DOHH2 (cell line): ENCODE results near the gene GRB2.

ENCODE experiments used
- H3F3A ChIP-seq: fragments of 200-600 bp; sonication (generic), shearing (Covaris generic); 2 replicates; pipeline ENCODE4 v1.6.0; 2016; ENCODE audit warnings: antibody characterized with exemption, mild to moderate bottlenecking; ENCODE audit not compliant: control insufficient read depth, insufficient read depth
- H3K27ac ChIP-seq: fragments of 200-600 bp; sonication (generic); 2 replicates; pipeline ENCODE4 v1.5.1; 2014; ENCODE audit warnings: low read depth, mild to moderate bottlenecking, low read length, moderate library complexity
- H3K27me3 ChIP-seq: fragments of 200-600 bp; sonication (generic); 2 replicates; pipeline ENCODE4 v1.6.1; 2014; ENCODE audit warnings: mild to moderate bottlenecking, low read length, mixed read lengths; ENCODE audit not compliant: control insufficient read depth
- H3K36me3 ChIP-seq: fragments of 200-600 bp; sonication (generic); 2 replicates; pipeline ENCODE4 v1.6.1; 2014; ENCODE audit warnings: mild to moderate bottlenecking, low read length, moderate library complexity, mixed read lengths; ENCODE audit not compliant: control insufficient read depth
- H3K4me1 ChIP-seq: fragments of 200-600 bp; sonication (generic); 2 replicates; pipeline ENCODE4 v1.6.1; 2014; ENCODE audit warnings: mild to moderate bottlenecking, low read length, mixed read lengths; ENCODE audit not compliant: control insufficient read depth
- H3K4me2 ChIP-seq: fragments of 200-600 bp; sonication (generic); 2 replicates; pipeline ENCODE4 v1.6.0; 2014; ENCODE audit warnings: mild to moderate bottlenecking, low read length, moderate library complexity
- H3K4me3 ChIP-seq: fragments of 200-600 bp; sonication (generic); 2 replicates; pipeline ENCODE4 v1.5.1; 2014; ENCODE audit warnings: mild to moderate bottlenecking, low read length, mixed read lengths
- H3K79me2 ChIP-seq: fragments of 200-600 bp; sonication (generic); 2 replicates; pipeline ENCODE4 v1.6.1; 2014; ENCODE audit warnings: mild to moderate bottlenecking, low read length, mixed read lengths; ENCODE audit not compliant: control insufficient read depth
- H3K9me2 ChIP-seq: fragments of 200-600 bp; sonication (generic); replicated peaks from 2 replicates; pipeline ENCODE4 v1.6.1; 2014; ENCODE audit warnings: mild to moderate bottlenecking, low read length, mixed read lengths; ENCODE audit not compliant: control insufficient read depth
- H3K9me3 ChIP-seq: fragments of 200-600 bp; sonication (generic); 2 replicates; pipeline ENCODE4 v1.6.1; 2014; ENCODE audit warnings: antibody characterized with exemption, low read length, mixed read lengths; ENCODE audit not compliant: control insufficient read depth, insufficient read depth
- H4K20me1 ChIP-seq: fragments of 200-600 bp; sonication (generic); 2 replicates; pipeline ENCODE4 v1.6.0; 2014; ENCODE audit warnings: low read depth, mild to moderate bottlenecking, antibody characterized with exemption, low read length, moderate library complexity; ENCODE audit not compliant: control insufficient read depth, insufficient read depth
- CTCF ChIP-seq: fragments of 200-600 bp; sonication (generic); IDR thresholded peaks from one replicate; pipeline ENCODE4 v1.5.1; 2014; ENCODE audit warnings: antibody characterized with exemption, mild to moderate bottlenecking, low read depth, low read length; ENCODE audit not compliant: poor library complexity, severe bottlenecking
- EZH2phosphoT487 ChIP-seq: fragments of 200-600 bp; sonication (generic); IDR thresholded peaks from 2 replicates; pipeline ENCODE4 v1.6.1; 2017; ENCODE audit warnings: borderline replicate concordance, mild to moderate bottlenecking, antibody characterized with exemption, low read length, moderate library complexity, mixed read lengths

GRB2 gene

GRCh38 chr17:75418531-75418930 is 13.1 kb upstream of the GRB2 start:
- H3K4me2 ChIP-seq: no peak overlapping the region
- H3K9me2 ChIP-seq: no peaks in the 10 kb centered on the region
- TF ChIP-seq EZH2phosphoT487 (no peak), CTCF (no peak)
- H3K9me3 ChIP-seq: no peaks in the 10 kb centered on the region
- H3K27ac ChIP-seq: no peak overlapping the region
- H3F3A ChIP-seq: no peaks in the 10 kb centered on the region
- no peaks in the 10 kb centered on the region for H3K4me1 ChIP-seq
- no peak overlapping the region for H3K4me3 ChIP-seq
- no peaks in the 10 kb centered on the region for H3K36me3 ChIP-seq
- peaks cover 10% of the 10 kb centered on the region for H3K27me3 ChIP-seq
- H3K79me2 ChIP-seq: no peaks in the 10 kb centered on the region
- H4K20me1 ChIP-seq: no peaks in the 10 kb centered on the region

- no peaks in the 10 kb centered on the region for H4K20me1 ChIP-seq
- H3K9me2 ChIP-seq: no peaks in the 10 kb centered on the region
- no peak overlapping the region for H3K27ac ChIP-seq
- no peak for TF ChIP-seq EZH2phosphoT487
- no peak for TF ChIP-seq CTCF
- H3K4me1 ChIP-seq: peaks cover 9% of the 10 kb centered on the region
- H3F3A ChIP-seq: no peaks in the 10 kb centered on the region
- H3K4me3 ChIP-seq: no peak overlapping the region
- no peak overlapping the region for H3K4me2 ChIP-seq
- no peaks in the 10 kb centered on the region for H3K36me3 ChIP-seq
- peaks cover 10% of the 10 kb centered on the region for H3K27me3 ChIP-seq
- no peaks in the 10 kb centered on the region for H3K79me2 ChIP-seq
- H3K9me3 ChIP-seq: no peaks in the 10 kb centered on the region
Measured at GRCh38 chr17:75417054-75417580, 11.6 kb upstream of the GRB2 start.

- TF ChIP-seq CTCF (no peak), EZH2phosphoT487 (no peak)
- no peaks in the 10 kb centered on the region for H3K9me2 ChIP-seq
- no peaks in the 10 kb centered on the region for H3K36me3 ChIP-seq
- H3F3A ChIP-seq: no peaks in the 10 kb centered on the region
- no peaks in the 10 kb centered on the region for H3K9me3 ChIP-seq
- H3K27me3 ChIP-seq: peaks cover 10% of the 10 kb centered on the region
- no peak overlapping the region for H3K4me3 ChIP-seq
- no peak overlapping the region for H3K27ac ChIP-seq
- no peaks in the 10 kb centered on the region for H3K79me2 ChIP-seq
- H3K4me2 ChIP-seq: no peak overlapping the region
- H3K4me1 ChIP-seq: peaks cover 14% of the 10 kb centered on the region
- no peaks in the 10 kb centered on the region for H4K20me1 ChIP-seq
Measured at GRCh38 chr17:75416006-75416405, 10.5 kb upstream of the GRB2 start.
